CD4-positive, alpha-beta T cell treated with Interleukin-4 for 4 hours (primary cell): ENCODE data around the gene LYRM7.
"Not testable (repeated sequence)": the region's sequence is repeated elsewhere in the genome, so short reads cannot be mapped to it uniquely, and the experiment has no call there.

ENCODE experiments used
- DNase-seq: peaks from one replicate; pipeline ENCODE4 v3.0.0-alpha.2; 2020

The LYRM7 gene

GRCh38 chr5:131170540-131171275, at the start of gene LYRM7:
LYRM7 (plus strand) TSS chr5:131170944; CDS start chr5:131171021, 77 bp downstream.
- peak; percentile 99 for DNase-seq

GRCh38 chr5:131127244-131127643, 43.5 kb upstream of the LYRM7 start:
- DNase-seq: not testable (repeated sequence)

GRCh38 chr5:131129306-131129705, 41.4 kb upstream of the LYRM7 start:
- no peak for DNase-seq

- not testable (repeated sequence) for DNase-seq
Measured at GRCh38 chr5:131133091-131133490, 37.7 kb upstream of the LYRM7 start.

GRCh38 chr5:131138406-131138805, 32.3 kb upstream of the LYRM7 start:
- DNase-seq: not testable (repeated sequence)

- no peak for DNase-seq
Measured at GRCh38 chr5:131139321-131139720, 31.4 kb upstream of the LYRM7 start.

GRCh38 chr5:131142970-131143617, 27.6 kb upstream of the LYRM7 start:
- no peak for DNase-seq

GRCh38 chr5:131147258-131147657, 23.5 kb upstream of the LYRM7 start:
- no peak for DNase-seq

- no peak for DNase-seq
Measured at GRCh38 chr5:131148835-131149234, 21.9 kb upstream of the LYRM7 start.

- DNase-seq: no peak
Measured at GRCh38 chr5:131150408-131150807, 20.3 kb upstream of the LYRM7 start.

GRCh38 chr5:131151216-131151615, 19.5 kb upstream of the LYRM7 start:
- DNase-seq: no peak

GRCh38 chr5:131156385-131156784, 14.4 kb upstream of the LYRM7 start:
- DNase-seq: no peak

- DNase-seq: no peak
Measured at GRCh38 chr5:131156957-131157356, 13.8 kb upstream of the LYRM7 start.

- no peak for DNase-seq
Measured at GRCh38 chr5:131160134-131160533, 10.6 kb upstream of the LYRM7 start.

- peak; percentile 24 for DNase-seq
Measured at GRCh38 chr5:131163276-131164119, 7.2 kb upstream of the LYRM7 start.

- peak; percentile 69 for DNase-seq
Measured at GRCh38 chr5:131164191-131165118, 6.3 kb upstream of the LYRM7 start.

GRCh38 chr5:131165119-131165727, 5.5 kb upstream of the LYRM7 start, which contains the start of gene HINT1:
HINT1 (minus strand) TSS chr5:131165256; CDS start chr5:131165205, 51 bp downstream.
- peak; percentile 89 for DNase-seq

- no peak for DNase-seq
Measured at GRCh38 chr5:131167615-131168014, 3.1 kb upstream of the LYRM7 start.

GRCh38 chr5:131169810-131170539, 769 bp upstream of the LYRM7 start:
- no peak for DNase-seq

GRCh38 chr5:131171276-131171810, 599 bp downstream of the LYRM7 start:
- DNase-seq: peak; percentile 12

GRCh38 chr5:131180407-131180806, 9.7 kb downstream of the LYRM7 start:
- no peak for DNase-seq
